HG03354 (cell line): ENCODE results near the gene ACTR3C.
"Not testable (repeated sequence)": the region's sequence is repeated elsewhere in the genome, so short reads cannot be mapped to it uniquely, and the experiment has no call there.

Experiments used
- ATAC-seq: cut with Tn5 transposase; IDR thresholded peaks from one replicate; pipeline ENCODE4 v1.9.1; 2021; ENCODE audit warnings: mild to moderate bottlenecking; ENCODE audit not compliant: unreplicated experiment, poor library complexity, severe bottlenecking

ACTR3C gene

GRCh38 chr7:150321788-150322113 is 1.6 kb downstream of the ACTR3C start:
- no peak for ATAC-seq

DNA sequence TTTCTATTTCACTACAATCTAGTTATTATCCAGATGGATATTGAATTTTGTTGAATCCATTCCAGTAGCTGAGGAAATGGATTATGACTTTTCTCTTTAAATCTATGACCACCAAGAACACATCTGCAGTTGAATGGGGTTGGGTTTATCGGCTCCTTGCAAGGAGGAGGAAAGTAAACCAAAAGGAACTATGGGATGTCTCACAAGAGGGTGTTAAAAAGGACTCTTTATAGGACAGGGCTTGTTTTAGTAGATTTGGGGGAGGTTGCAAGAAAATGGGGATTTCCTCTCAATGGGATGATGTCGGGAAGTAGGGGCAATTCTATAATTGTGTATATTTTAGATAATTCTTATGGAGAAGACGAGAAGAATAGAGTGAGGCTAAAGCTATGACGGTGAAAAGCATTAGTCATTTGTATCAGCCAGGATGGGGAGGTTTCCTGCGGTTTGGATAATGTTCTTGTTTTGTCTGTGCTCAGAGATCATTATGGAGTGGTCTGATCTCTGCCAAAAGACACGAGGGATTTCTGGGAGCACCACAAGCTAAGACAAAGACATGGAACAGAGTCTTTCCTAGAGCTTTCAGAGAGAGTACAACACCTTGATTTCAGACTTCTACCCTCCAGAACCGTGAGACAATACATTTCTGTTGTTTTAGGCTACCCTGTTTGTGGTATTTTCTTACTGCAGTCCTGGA is 5.4 kb downstream of the ACTR3C start:
- no peak for ATAC-seq

GRCh38 chr7:150316987-150317386 is 6.4 kb downstream of the ACTR3C start:
- ATAC-seq, result not testable (repeated sequence)

DNA sequence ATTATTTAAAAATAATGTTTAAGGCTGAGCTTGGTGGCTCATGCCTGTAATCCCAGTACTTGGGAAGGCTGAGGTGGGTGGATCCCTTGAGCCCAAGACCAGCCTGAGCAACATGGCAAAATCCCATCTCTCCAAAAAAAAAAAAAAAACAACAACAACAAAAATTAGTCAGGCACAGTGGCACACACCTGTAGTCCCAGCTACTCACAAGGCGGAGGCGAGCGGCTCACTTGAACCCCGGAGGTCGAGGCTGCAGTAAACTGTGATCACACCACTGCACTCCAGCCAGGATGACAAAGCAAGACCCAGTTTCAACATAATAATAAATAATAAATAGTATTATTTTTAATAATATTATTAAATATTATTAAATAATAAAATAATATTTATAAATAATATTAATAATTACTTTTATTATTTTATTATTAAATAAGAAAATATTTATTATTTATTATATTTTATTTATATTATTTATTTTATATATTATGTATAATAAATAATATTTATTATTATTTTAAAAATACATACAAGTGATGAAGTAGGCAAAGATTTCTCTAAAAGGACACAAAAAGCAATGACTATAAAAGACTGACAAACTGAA is 8.6 kb downstream of the ACTR3C start:
- ATAC-seq, result no peak

- no peak for ATAC-seq
Measured at GRCh38 chr7:150313870-150314269, 9.5 kb downstream of the ACTR3C start.

- no peak for ATAC-seq
Measured at GRCh38 chr7:150313367-150313809, 10.0 kb downstream of the ACTR3C start.

GRCh38 chr7:150312649-150313366 is 10.5 kb downstream of the ACTR3C start:
- not testable (repeated sequence) for ATAC-seq

GRCh38 chr7:150311711-150312110 is 11.6 kb downstream of the ACTR3C start:
- ATAC-seq, result no peak

DNA sequence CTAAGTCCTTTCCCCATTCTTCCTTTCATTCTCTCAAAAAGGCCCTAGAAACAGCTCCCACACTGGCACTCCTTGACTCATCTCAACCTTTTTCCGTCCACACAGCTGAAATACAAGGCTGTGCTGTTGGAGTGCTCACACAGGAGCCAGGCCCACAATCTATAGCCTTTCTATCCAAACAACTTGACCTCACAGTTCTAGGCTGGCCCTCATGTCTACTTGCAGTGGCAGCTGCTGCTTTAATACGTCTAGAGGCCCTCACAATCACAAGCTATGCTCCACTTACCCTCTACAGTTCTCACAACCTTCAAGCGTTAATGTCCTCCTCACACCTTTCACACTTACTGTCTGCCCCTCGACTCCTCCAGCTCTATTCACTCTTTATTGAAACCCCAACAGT is 12.2 kb downstream of the ACTR3C start:
- no peak for ATAC-seq

DNA sequence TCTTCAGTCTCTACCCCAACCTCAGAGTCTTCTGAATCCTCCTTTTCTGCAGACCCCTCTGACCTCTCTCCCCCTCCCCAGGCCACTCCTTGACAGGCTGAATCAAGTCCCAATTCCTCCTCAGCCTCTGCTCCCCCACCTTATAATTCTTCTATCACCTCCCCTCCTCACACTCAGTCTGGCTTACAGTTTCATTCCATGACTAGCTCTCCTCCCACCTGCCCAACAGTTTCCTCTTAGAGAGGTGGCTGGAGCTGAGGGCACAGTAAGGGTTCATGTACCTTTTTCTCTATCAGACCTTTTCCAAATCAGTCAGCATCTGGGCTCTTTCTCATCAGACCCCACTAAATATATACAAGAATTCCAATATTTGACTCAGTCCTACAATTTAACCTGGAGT is 14.8 kb downstream of the ACTR3C start:
- no peak for ATAC-seq

DNA sequence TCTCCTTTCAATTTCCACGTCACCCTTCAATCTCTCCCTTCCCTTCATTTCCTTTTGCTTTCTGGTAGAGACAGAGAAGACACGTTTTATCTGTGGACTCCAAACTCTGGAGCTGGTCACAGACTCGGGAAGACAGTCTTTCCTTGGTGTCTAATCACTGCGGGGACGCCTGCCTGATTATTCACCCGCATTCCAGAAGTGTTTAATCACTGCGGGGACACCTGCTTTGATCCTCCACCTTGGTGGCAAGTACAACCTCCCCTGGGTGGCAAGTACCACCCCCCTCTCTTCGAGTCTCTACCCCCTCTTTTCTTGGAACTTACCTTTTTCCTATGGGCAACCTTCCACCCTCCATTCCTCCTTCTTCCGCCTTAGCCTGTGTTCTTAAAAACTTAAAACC is 15.4 kb downstream of the ACTR3C start:
- ATAC-seq, result no peak

DNA sequence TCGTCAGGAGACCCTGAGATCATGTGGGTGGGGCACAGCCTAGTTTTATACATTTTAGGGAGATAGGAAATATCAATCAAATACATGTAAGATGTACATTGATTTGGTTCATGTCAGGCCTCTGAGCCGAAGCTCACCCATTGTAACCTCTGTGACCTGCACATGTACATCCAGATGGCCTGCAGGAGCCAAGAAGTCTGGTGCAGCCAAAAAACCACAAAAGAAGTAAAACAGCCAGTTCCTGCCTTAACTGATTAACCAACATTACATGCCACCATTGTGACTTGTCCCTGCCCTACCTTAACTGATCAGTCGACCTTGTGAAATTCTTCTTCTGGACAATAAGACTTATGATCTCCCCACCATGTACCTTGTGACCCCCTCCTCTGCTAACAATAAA is 16.2 kb downstream of the ACTR3C start:
- ATAC-seq, result no peak

DNA sequence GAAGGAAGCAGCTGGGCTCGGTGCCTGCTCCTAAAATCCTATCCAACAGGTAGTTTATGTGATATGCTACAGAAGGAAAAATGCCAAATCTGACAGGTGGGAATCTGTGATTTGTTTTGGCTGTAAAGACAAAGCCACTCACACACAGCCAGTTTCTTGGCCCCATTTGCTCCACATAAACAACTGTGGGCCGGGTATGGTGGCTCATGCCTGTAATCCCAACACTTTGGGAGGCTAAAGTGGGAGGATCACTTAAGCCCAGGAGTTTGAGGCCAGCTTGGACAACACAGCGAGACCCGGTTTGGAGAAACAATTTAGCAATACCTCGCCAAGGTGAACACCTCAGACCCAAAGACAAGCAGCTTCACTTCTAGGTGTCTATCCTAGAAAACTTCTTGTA is 17.0 kb downstream of the ACTR3C start:
- not testable (repeated sequence) for ATAC-seq

DNA sequence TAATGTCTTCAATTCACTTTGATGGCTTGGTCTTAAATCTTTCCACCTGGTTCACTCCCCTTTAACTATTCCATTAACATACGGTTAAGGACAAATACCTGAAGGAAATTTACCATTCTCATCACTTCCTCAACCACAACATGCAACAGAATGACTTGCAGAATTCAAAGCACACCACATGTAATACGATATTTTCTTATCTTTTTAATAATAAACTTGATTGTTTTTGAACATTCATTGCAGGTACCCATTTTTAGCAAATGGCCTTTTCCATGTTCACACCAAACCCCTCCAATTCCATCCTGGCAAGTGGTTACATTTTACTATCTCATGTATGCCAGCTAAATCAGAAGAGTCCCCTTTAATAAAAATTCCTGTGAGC is 17.5 kb downstream of the ACTR3C start:
- ATAC-seq, result not testable (repeated sequence)

DNA sequence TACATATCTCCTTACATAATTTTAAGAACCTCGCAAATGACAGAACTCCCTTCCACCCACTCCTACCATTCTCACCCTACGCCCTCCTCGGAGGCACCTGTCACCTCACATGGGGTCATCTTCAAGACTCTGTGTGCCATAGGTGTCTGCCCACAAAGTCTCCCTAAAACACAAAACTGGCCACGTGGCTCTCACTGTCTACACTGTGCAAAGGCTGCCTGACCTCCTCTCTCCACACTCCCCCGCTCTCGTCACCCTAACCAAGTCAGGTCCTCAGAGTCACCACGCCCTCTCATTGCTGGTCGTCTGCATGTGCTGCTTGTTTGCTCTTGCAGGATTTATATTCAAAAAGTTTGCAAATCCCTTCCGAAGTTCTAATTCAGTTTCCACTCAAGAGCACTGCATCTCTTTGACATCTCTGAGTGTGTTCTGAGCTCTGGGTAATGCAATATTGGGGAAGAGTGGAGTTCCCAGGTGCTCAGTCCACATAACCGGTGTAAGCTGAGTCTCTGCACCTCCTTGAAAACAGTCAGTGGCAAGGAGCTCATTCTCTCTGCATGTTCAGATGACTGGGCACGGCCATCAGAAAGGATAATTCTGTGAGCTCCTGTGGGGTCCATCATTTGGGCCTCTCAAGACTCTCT is 18.0 kb downstream of the ACTR3C start:
- ATAC-seq, result not testable (repeated sequence)

GRCh38 chr7:150304499-150305258 is 18.7 kb downstream of the ACTR3C start:
- not testable (repeated sequence) for ATAC-seq

- ATAC-seq, result not testable (repeated sequence)
Measured at GRCh38 chr7:150302908-150303310, 20.4 kb downstream of the ACTR3C start.

DNA sequence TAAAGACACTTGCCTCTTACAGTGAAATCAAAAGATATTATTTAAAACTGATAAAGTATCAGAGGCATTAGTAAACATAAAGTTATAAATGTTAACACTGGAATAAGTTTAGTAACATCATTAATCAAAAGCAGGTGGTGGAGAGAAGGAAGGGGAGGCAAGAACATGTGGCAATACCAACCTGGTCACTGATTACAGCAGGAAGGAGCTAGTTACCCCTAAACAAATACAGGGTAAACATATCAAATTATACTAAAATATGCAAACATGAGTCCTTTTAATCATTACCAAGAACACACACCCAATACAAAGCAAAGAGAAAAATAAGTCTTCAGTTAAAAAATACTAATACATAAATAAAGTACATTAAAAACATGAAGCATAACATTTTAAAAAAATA is 25.4 kb downstream of the ACTR3C start:
- ATAC-seq, result not testable (repeated sequence)

GRCh38 chr7:150296802-150297201 is 26.5 kb downstream of the ACTR3C start:
- not testable (repeated sequence) for ATAC-seq

GRCh38 chr7:150295614-150296013 is 27.7 kb downstream of the ACTR3C start:
- not testable (repeated sequence) for ATAC-seq
